Measurements from ENCODE around the gene DYNC1H1.

DNA sequence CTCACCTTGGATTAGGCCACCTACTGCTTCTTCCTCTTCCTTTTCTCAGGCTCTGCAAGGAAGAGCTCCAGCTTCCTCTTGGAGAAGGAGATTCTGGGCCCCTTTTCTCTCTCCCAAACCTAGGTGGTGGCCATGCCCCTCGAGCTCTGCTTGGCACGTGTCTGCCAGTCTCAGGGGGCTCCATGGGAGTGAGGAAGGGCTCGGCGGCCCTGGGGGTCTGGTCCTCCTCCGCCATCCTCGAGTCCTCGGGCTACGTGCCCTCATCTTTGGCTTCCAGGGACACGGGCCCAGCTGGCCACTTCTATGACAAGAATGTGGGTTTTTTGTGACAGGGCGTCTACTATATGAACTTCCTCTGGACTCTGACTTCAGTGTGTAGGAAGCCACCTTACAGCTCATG is 88.1 kb downstream of the DYNC1H1 start:
- TF ChIP-seq, protein P1, sequence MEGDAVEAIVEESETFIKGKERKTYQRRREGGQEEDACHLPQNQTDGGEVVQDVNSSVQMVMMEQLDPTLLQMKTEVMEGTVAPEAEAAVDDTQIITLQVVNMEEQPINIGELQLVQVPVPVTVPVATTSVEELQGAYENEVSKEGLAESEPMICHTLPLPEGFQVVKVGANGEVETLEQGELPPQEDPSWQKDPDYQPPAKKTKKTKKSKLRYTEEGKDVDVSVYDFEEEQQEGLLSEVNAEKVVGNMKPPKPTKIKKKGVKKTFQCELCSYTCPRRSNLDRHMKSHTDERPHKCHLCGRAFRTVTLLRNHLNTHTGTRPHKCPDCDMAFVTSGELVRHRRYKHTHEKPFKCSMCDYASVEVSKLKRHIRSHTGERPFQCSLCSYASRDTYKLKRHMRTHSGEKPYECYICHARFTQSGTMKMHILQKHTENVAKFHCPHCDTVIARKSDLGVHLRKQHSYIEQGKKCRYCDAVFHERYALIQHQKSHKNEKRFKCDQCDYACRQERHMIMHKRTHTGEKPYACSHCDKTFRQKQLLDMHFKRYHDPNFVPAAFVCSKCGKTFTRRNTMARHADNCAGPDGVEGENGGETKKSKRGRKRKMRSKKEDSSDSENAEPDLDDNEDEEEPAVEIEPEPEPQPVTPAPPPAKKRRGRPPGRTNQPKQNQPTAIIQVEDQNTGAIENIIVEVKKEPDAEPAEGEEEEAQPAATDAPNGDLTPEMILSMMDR (IDR thresholded peaks at IDR 0.05) = no peak
- TF ChIP-seq POLR2AphosphoS5 (IDR thresholded peaks at IDR 0.05) = no peak

Data from esophagus muscularis mucosa (tissue), 3 donors.